Renal cortical epithelial cell (primary cell): ENCODE measurements around the gene COMMD3. TPM values are rescaled to one million over a fixed set of nuclear protein-coding genes. Genes with fewer than 3 reads are reported as not detected.
"Not testable (repeated sequence)": the region's sequence is repeated elsewhere in the genome, so short reads cannot be mapped to it uniquely, and the experiment has no call there.

Experiments
- DNase-seq: peaks from one replicate; pipeline ENCODE4 v3.0.0-alpha.2; 2011; ENCODE audit warnings: low read depth
- total RNA-seq: library from RNA; depleted of rRNA; stranded (reverse); fragments of >200 nt; gene quantifications from 2 replicates; pipeline ENCODE4 v1.2.3, GENCODE V29; 2014

COMMD3 gene
- total RNA-seq: 49.1 and 52.9 TPM in 2 replicates

- DNase-seq: peak; percentile 48
Observed at GRCh38 chr10:22316286-22317075, at the start of gene COMMD3. Gene COMMD3 (plus strand): TSS chr10:22316388. CDS start chr10:22316418, 30 bp downstream.

- no peak for DNase-seq
Observed at GRCh38 chr10:22268503-22268902, 47.7 kb upstream of the COMMD3 start.

- no peak for DNase-seq
Observed at GRCh38 chr10:22271786-22272185, 44.4 kb upstream of the COMMD3 start.

- DNase-seq: no peak
Observed at GRCh38 chr10:22278441-22278782, 37.8 kb upstream of the COMMD3 start.

GRCh38 chr10:22280078-22280477 is 36.1 kb upstream of the COMMD3 start:
- no peak for DNase-seq

- no peak for DNase-seq
Observed at GRCh38 chr10:22285130-22285529, 31.1 kb upstream of the COMMD3 start.

GRCh38 chr10:22293747-22294404 is 22.3 kb upstream of the COMMD3 start:
- DNase-seq: no peak

GRCh38 chr10:22294694-22295093 is 21.5 kb upstream of the COMMD3 start:
- DNase-seq: no peak

GRCh38 chr10:22301193-22301592 is 15.0 kb upstream of the COMMD3 start:
- DNase-seq: no peak

- DNase-seq: no peak
Observed at GRCh38 chr10:22303461-22303860, 12.7 kb upstream of the COMMD3 start.

- DNase-seq: no peak
Observed at GRCh38 chr10:22305721-22306120, 10.5 kb upstream of the COMMD3 start.

- DNase-seq: no peak
Observed at GRCh38 chr10:22308390-22308789, 7.8 kb upstream of the COMMD3 start.

- DNase-seq: no peak
Observed at GRCh38 chr10:22309180-22310000, 6.8 kb upstream of the COMMD3 start.

- not testable (repeated sequence) for DNase-seq
Observed at GRCh38 chr10:22310012-22310411, 6.2 kb upstream of the COMMD3 start.

- DNase-seq: no peak
Observed at GRCh38 chr10:22310928-22311327, 5.3 kb upstream of the COMMD3 start.

GRCh38 chr10:22314852-22315251 is 1.3 kb upstream of the COMMD3 start:
- DNase-seq: no peak

- DNase-seq: no peak
Observed at GRCh38 chr10:22315455-22316285, 518 bp upstream of the COMMD3 start.

GRCh38 chr10:22317076-22317370 is 835 bp downstream of the COMMD3 start:
- DNase-seq: no peak

- DNase-seq: no peak
Observed at GRCh38 chr10:22317771-22318565, 1.8 kb downstream of the COMMD3 start.

- no peak for DNase-seq
Observed at GRCh38 chr10:22318772-22319171, 2.6 kb downstream of the COMMD3 start.

GRCh38 chr10:22319547-22319979 is 3.4 kb downstream of the COMMD3 start:
- no peak for DNase-seq
